K562 (cell line): ENCODE measurements around the gene SIMC1. TPM values are rescaled to one million over a fixed set of nuclear protein-coding genes. Genes with fewer than 3 reads are reported as not detected.

ENCODE experiments used
- CGGBP1 ChIP-seq: fragments of 250-450 bp; sonication (Bioruptor Pico); IDR thresholded peaks from 2 replicates; pipeline ENCODE4 v1.9.0; 2021; ENCODE audit warnings: mild to moderate bottlenecking
- FOXJ3 ChIP-seq: sonication (generic); formaldehyde crosslinking; IDR thresholded peaks from 2 replicates; pipeline ENCODE4 v1.4.0; 2020; ENCODE audit warnings: mild to moderate bottlenecking, missing genetic modification reagents
- PREB ChIP-seq: sonication (generic); formaldehyde crosslinking; IDR thresholded peaks from 2 replicates; pipeline ENCODE4 v1.8.1; 2023; ENCODE audit warnings: mild to moderate bottlenecking, missing genetic modification reagents
- RBM22 ChIP-seq: fragments of 200-400 bp; formaldehyde crosslinking; IDR thresholded peaks from 2 replicates; pipeline ENCODE4 v1.6.1; 2018; ENCODE audit warnings: low read length, low read depth; ENCODE audit not compliant: poor library complexity, severe bottlenecking
- SMARCB1 ChIP-seq: IDR thresholded peaks from 2 replicates; pipeline ENCODE4 v1.6.1; 2011; ENCODE audit warnings: improper control_type of control experiment, low read depth; ENCODE audit not compliant: insufficient read length
- SOX6 ChIP-seq: fragments of 450-650 bp; IDR thresholded peaks from 2 replicates; pipeline ENCODE4 v1.6.1; 2014; ENCODE audit warnings: mild to moderate bottlenecking
- U2AF1 ChIP-seq: fragments of 200-400 bp; formaldehyde crosslinking; optimal IDR thresholded peaks from 2 replicates; pipeline ENCODE3; 2017; ENCODE audit warnings: mild to moderate bottlenecking, low read depth, low read length, moderate library complexity
- ZNF146 ChIP-seq: IDR thresholded peaks from one replicate; pipeline ENCODE4 v1.6.1; 2018; ENCODE audit warnings: missing compliant biosample characterization; ENCODE audit not compliant: unreplicated experiment
- ZNF57 ChIP-seq: fragments of 450-650 bp; formaldehyde crosslinking; IDR thresholded peaks from 2 replicates; pipeline ENCODE4 v1.4.0; 2020; ENCODE audit warnings: mild to moderate bottlenecking, moderate library complexity
- polyA plus RNA-seq, 8 experiments: library from polyadenylated mRNA; depleted of rRNA in 4 of 8; stranded (reverse) in 5 of 8; unstranded in 3 of 8; fragments of >200 nt; fragmentation: Nextera tagmentation in 2 of 8; fragmentation: Illumina TruSeq in 1 of 8; extraction: Ambion mirVana in 2 of 8; extraction: Trizol in 1 of 8; gene quantifications; 2 replicates each; pipeline versions ENCODE4 v1.2.1 to v1.2.3, GENCODE V29; 2011 to 2014; ENCODE audit warnings: inconsistent platforms in 1 of 8, missing spikeins in 1 of 8
- total RNA-seq, 7 experiments: library from RNA; depleted of rRNA in 6 of 7; stranded (reverse); fragments of >200 nt in 6 of 7; fragmentation: Illumina TruSeq in 2 of 7; extraction: Trizol in 2 of 7; gene quantifications; 2 replicates each; pipeline versions ENCODE4 v1.2.1 to v1.2.3, GENCODE V29; 2011 to 2021; ENCODE audit warnings: low replicate concordance in 1 of 7
- TF ChIP-seq, protein P1 (sequence below): fragments of 250-450 bp; sonication (Bioruptor Pico); IDR thresholded peaks from 2 replicates; pipeline ENCODE4 v1.5.0; 2021; ENCODE audit warnings: mild to moderate bottlenecking, borderline replicate concordance
- TF ChIP-seq, protein P2 (sequence below): fragments of 200-600 bp; sonication (generic); IDR thresholded peaks from one replicate; pipeline ENCODE4 v1.6.1; 2012; ENCODE audit warnings: mild to moderate bottlenecking, low read depth, low read length, inconsistent platforms

The SIMC1 gene
- total and polyA plus RNA-seq, 9 of the 15 experiments (the other 6 are each of a cell fraction or from before 2014, with no cell fraction given): 7.2 to 36.3 (median 14.7) TPM

DNA sequence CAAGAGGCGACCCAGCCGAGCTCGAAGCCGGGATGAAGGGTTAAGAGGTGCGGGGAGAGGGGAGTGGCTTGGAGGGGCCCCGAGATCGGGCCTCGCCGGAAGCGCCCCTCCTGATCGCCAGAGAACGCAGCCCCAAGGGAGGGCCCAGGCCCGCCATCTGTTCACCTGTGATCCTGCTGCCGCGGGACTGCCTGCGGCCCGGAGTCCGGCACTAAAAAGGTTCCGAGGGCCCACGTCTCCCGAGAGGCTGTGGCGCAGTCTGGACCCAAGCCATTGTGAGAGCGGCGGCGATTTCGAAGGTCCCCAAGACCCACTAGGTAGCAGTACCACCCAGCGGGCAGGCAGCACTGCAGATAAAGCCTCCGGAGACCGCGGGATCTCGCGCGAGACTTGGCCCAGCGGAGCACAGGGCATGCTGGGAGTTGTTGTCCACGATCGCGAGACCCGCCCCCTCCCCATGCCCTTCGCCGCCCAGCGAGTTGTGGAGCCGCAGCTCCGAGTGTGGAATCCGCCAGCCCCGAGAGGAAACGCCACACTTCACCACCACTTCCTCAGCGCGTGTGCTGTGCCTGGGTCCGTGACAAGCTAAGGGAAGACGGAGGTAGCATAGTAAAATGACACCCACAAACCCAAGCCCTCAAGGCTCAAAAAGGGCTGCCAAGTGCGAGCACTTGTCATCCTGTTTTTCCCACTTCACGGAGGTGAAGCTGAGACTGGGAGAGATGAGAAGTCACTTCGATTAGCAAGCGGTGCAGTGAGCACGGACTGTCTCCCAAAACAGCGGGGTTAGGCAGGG, 123.4 kb downstream of the SIMC1 start, which contains the start of gene KIAA1191 (continued):
- TF ChIP-seq, protein P1, sequence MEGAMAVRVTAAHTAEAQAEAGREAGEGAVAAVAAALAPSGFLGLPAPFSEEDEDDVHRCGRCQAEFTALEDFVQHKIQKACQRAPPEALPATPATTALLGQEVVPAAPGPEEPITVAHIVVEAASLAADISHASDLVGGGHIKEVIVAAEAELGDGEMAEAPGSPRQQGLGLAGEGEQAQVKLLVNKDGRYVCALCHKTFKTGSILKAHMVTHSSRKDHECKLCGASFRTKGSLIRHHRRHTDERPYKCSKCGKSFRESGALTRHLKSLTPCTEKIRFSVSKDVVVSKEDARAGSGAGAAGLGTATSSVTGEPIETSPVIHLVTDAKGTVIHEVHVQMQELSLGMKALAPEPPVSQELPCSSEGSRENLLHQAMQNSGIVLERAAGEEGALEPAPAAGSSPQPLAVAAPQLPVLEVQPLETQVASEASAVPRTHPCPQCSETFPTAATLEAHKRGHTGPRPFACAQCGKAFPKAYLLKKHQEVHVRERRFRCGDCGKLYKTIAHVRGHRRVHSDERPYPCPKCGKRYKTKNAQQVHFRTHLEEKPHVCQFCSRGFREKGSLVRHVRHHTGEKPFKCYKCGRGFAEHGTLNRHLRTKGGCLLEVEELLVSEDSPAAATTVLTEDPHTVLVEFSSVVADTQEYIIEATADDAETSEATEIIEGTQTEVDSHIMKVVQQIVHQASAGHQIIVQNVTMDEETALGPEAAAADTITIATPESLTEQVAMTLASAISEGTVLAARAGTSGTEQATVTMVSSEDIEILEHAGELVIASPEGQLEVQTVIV: no peak
- TF ChIP-seq SMARCB1 (no peak), U2AF1 (no peak), RBM22 (no peak), SOX6 (no peak; the same call in none of the 2 replicates), CGGBP1 (CRISPR knock-in tag) (no peak), ZNF146 (no peak), PREB (CRISPR knock-in tag) (no peak), FOXJ3 (CRISPR knock-in tag) (no peak), ZNF57 (CRISPR knock-in tag) (no peak)
- TF ChIP-seq, protein P2, sequence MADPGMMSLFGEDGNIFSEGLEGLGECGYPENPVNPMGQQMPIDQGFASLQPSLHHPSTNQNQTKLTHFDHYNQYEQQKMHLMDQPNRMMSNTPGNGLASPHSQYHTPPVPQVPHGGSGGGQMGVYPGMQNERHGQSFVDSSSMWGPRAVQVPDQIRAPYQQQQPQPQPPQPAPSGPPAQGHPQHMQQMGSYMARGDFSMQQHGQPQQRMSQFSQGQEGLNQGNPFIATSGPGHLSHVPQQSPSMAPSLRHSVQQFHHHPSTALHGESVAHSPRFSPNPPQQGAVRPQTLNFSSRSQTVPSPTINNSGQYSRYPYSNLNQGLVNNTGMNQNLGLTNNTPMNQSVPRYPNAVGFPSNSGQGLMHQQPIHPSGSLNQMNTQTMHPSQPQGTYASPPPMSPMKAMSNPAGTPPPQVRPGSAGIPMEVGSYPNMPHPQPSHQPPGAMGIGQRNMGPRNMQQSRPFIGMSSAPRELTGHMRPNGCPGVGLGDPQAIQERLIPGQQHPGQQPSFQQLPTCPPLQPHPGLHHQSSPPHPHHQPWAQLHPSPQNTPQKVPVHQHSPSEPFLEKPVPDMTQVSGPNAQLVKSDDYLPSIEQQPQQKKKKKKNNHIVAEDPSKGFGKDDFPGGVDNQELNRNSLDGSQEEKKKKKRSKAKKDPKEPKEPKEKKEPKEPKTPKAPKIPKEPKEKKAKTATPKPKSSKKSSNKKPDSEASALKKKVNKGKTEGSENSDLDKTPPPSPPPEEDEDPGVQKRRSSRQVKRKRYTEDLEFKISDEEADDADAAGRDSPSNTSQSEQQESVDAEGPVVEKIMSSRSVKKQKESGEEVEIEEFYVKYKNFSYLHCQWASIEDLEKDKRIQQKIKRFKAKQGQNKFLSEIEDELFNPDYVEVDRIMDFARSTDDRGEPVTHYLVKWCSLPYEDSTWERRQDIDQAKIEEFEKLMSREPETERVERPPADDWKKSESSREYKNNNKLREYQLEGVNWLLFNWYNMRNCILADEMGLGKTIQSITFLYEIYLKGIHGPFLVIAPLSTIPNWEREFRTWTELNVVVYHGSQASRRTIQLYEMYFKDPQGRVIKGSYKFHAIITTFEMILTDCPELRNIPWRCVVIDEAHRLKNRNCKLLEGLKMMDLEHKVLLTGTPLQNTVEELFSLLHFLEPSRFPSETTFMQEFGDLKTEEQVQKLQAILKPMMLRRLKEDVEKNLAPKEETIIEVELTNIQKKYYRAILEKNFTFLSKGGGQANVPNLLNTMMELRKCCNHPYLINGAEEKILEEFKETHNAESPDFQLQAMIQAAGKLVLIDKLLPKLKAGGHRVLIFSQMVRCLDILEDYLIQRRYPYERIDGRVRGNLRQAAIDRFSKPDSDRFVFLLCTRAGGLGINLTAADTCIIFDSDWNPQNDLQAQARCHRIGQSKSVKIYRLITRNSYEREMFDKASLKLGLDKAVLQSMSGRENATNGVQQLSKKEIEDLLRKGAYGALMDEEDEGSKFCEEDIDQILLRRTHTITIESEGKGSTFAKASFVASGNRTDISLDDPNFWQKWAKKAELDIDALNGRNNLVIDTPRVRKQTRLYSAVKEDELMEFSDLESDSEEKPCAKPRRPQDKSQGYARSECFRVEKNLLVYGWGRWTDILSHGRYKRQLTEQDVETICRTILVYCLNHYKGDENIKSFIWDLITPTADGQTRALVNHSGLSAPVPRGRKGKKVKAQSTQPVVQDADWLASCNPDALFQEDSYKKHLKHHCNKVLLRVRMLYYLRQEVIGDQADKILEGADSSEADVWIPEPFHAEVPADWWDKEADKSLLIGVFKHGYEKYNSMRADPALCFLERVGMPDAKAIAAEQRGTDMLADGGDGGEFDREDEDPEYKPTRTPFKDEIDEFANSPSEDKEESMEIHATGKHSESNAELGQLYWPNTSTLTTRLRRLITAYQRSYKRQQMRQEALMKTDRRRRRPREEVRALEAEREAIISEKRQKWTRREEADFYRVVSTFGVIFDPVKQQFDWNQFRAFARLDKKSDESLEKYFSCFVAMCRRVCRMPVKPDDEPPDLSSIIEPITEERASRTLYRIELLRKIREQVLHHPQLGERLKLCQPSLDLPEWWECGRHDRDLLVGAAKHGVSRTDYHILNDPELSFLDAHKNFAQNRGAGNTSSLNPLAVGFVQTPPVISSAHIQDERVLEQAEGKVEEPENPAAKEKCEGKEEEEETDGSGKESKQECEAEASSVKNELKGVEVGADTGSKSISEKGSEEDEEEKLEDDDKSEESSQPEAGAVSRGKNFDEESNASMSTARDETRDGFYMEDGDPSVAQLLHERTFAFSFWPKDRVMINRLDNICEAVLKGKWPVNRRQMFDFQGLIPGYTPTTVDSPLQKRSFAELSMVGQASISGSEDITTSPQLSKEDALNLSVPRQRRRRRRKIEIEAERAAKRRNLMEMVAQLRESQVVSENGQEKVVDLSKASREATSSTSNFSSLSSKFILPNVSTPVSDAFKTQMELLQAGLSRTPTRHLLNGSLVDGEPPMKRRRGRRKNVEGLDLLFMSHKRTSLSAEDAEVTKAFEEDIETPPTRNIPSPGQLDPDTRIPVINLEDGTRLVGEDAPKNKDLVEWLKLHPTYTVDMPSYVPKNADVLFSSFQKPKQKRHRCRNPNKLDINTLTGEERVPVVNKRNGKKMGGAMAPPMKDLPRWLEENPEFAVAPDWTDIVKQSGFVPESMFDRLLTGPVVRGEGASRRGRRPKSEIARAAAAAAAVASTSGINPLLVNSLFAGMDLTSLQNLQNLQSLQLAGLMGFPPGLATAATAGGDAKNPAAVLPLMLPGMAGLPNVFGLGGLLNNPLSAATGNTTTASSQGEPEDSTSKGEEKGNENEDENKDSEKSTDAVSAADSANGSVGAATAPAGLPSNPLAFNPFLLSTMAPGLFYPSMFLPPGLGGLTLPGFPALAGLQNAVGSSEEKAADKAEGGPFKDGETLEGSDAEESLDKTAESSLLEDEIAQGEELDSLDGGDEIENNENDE: no peak
